ENCODE data around the gene ATP8B1. TPM values are rescaled to one million over a fixed set of nuclear protein-coding genes. Genes with fewer than 3 reads are reported as not detected.

The ATP8B1 gene
- total and polyA plus RNA-seq, 2 of the 4 experiments (the other 2 are of a cell fraction), result 64.3 to 136 TPM

DNA sequence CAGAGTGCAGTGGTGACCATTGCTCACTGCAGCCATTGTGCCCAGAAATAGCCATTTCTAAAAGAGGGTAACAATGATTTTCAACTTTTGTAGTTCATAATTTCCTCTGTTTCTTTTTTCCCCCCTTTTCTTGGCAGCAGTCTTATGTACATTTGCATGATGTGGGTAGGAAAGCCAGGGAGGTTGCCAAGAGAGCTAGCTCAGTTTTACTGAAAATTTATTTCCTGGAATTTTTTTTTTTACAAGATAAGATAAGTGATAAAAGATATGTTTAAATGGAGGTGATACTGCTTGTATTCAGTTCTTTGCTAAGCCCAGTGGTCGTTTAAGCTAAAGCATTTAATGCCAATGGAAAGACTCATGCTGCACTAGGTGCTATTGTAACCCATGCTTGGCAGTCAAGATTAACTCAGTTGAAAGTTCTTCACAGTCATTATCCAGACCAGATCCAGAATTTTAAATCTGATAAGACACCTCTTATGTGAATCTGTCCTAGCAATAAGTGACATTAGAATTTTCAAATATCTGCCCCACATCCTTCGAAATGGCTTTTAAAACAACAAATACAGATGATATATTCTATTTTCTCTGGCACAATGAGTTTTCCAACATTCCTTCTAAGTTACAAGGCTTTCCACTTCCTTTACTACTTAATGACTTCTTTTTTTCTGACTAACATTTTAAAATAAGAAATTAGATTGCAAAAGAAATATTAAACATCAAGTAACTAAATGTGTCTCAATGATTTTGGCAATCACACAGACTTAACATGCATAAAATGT is 4.4 kb upstream of the ATP8B1 start:
- Histone ChIP-seq H3K14ac (replicated peaks; ENCODE audit: low read depth, low read length) (peak overlapping the region; percentile 91), H3K36me3 (ENCODE audit: control insufficient read depth, insufficient read depth, low read length) (no peaks in the 10 kb centered on the region), H3K9ac (ENCODE audit: low read depth, low read length) (peak overlapping the region; percentile 61), H2BK120ac (ENCODE audit: low read depth, low read length) (peak overlapping the region; percentile 98), H4K20me1 (ENCODE audit: insufficient read depth, low read length) (no peaks in the 10 kb centered on the region), H3K4me2 (ENCODE audit: low read depth, low read length) (peak overlapping the region; percentile 83), H3K9me3 (ENCODE audit: control insufficient read depth, insufficient read depth, low read length) (peaks cover 6% of the 10 kb centered on the region; the same call in 1 of the 2 replicates), H3K4me1 (ENCODE audit: control insufficient read depth, insufficient read depth, low read length) (peaks cover 12% of the 10 kb centered on the region), H4K91ac (ENCODE audit: insufficient read depth, low read depth, low read length) (peak overlapping the region; percentile 93), H2AK5ac (ENCODE audit: low read depth, low read length) (peak overlapping the region; percentile 80), H2BK15ac (ENCODE audit: low read depth, low read length) (peak overlapping the region; percentile 83), H2AK9ac (replicated peaks; ENCODE audit: low read depth, low read length, poor library complexity) (no peak overlapping the region), H4K8ac (ENCODE audit: low read depth in 2 of 2, low read length in 2 of 2) (peak overlapping the region; percentile 65 to 95), H3K4me3 (ENCODE audit: insufficient read depth, low read depth, low read length) (no peak overlapping the region), H2AFZ (replicated peaks; ENCODE audit: low read length, poor library complexity) (no peak overlapping the region), H3K23ac (ENCODE audit: low read depth, low read length) (peak overlapping the region; percentile 99), H3K4ac (ENCODE audit: low read depth, low read length) (peak overlapping the region; percentile 98), H3K27ac (ENCODE audit: insufficient read depth, low read length) (peak overlapping the region; percentile 97), H3K18ac (ENCODE audit: low read depth, low read length) (peak overlapping the region; percentile 98), H2BK20ac (ENCODE audit: low read depth, low read length) (peak overlapping the region; percentile 92), H3K56ac (ENCODE audit: extremely low read depth, insufficient read depth, low read length) (peak overlapping the region; percentile 97), H4K5ac (ENCODE audit: low read depth, low read length) (peak overlapping the region; percentile 86), H2BK5ac (ENCODE audit: low read depth, low read length, poor library complexity, severe bottlenecking) (peak overlapping the region; percentile 99), H3K27me3 (ENCODE audit: control insufficient read depth, insufficient read depth, low read length) (no peaks in the 10 kb centered on the region), H3K9me1 (ENCODE audit: insufficient read depth, low read length) (peaks cover 21% of the 10 kb centered on the region), H3K79me1 (ENCODE audit: low read depth in 1 of 2, low read length in 2 of 2) (peaks cover 16 to 35% of the 10 kb centered on the region in 2 experiments)
- dilution Hi-C loops (cut with HindIII; ENCODE audit: low sequenced_read_pairs, unreplicated experiment) (no loop called here), in situ Hi-C loops (cut with MboI; ENCODE audit: low sequenced_read_pairs) (no loop called here), intact Hi-C loops (cut with micrococcal nuclease) (loop anchor here (5.0 to 10.0 kb wide), 4 partner anchors 35 to 237 kb away; partner anchors contain the start of gene NEDD4L)
- TF ChIP-seq CEBPB (IDR thresholded peaks at IDR 0.05; ENCODE audit: low read depth, low read length) (peak; percentile 71; the same call in 1 of the 2 replicates), MXI1 (IDR thresholded peaks at IDR 0.05; ENCODE audit: borderline replicate concordance, low read depth, low read length) (no peak), BHLHE40 (IDR thresholded peaks at IDR 0.05; ENCODE audit: low read depth, low read length) (no peak), MAFK (IDR thresholded peaks at IDR 0.05; ENCODE audit: low read depth, low read length) (no peak), POLR2A (IDR thresholded peaks at IDR 0.05; ENCODE audit: low read depth, low read length) (no peak), USF2 (IDR thresholded peaks at IDR 0.05; ENCODE audit: low read depth, low read length) (no peak)
- TF ChIP-seq, protein P1, sequence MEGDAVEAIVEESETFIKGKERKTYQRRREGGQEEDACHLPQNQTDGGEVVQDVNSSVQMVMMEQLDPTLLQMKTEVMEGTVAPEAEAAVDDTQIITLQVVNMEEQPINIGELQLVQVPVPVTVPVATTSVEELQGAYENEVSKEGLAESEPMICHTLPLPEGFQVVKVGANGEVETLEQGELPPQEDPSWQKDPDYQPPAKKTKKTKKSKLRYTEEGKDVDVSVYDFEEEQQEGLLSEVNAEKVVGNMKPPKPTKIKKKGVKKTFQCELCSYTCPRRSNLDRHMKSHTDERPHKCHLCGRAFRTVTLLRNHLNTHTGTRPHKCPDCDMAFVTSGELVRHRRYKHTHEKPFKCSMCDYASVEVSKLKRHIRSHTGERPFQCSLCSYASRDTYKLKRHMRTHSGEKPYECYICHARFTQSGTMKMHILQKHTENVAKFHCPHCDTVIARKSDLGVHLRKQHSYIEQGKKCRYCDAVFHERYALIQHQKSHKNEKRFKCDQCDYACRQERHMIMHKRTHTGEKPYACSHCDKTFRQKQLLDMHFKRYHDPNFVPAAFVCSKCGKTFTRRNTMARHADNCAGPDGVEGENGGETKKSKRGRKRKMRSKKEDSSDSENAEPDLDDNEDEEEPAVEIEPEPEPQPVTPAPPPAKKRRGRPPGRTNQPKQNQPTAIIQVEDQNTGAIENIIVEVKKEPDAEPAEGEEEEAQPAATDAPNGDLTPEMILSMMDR (conservative IDR thresholded peaks at IDR 0.05; ENCODE audit: low read depth, low read length), result no peak
- no TSS peak for BruUV-seq (replicated peaks)
- no CpG with 5 or more reads among the region's 2 CpGs for WGBS, 2 experiments (ENCODE audit: extremely low coverage in 2 of 2, insufficient read length in 1 of 2)
- CTCF ChIA-PET, result interaction anchor here (0.6 to 0.7 kb wide), 2 partner anchors 25 to 106 kb away, joined by 3 to 7 read pairs; no protein-coding TSS in a partner anchor
- POLR2A ChIA-PET (ENCODE audit: unreplicated experiment), result no interaction called here
- DNase-seq (peak; percentile 82), ATAC-seq (ENCODE audit: low read depth) (peak; percentile 4; the same call in 1 of the 2 replicates)
